HG03571 (cell line): ENCODE data around the gene CHRD.
A peak's percentile ranks its signal among the peaks of the same experiment; 100 is the strongest.
"Not testable (repeated sequence)": the region's sequence is repeated elsewhere in the genome, so short reads cannot be mapped to it uniquely, and the experiment has no call there.

Source experiments
- ATAC-seq: cut with Tn5 transposase; IDR thresholded peaks from one replicate; pipeline ENCODE4 v1.9.1; 2021; ENCODE audit not compliant: unreplicated experiment

The CHRD gene

GRCh38 chr3:184414418-184415202 lies 34.8 kb downstream of the CHRD start:
- no peak for ATAC-seq

DNA sequence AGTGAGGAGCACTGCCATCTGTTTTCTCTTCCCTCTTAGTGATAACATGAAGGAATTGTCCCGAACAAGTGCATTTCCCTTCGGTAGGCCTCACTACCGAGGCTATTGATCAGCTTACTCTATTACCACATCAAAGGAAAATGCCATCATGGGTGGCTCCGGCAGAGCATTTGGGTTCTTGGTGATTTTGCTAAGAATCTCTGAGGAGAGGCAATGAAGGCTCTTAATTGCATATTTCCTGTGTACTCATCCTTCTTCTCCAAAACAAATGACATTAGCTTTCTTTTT lies 35.3 kb downstream of the CHRD start:
- no peak for ATAC-seq

- ATAC-seq, result peak; percentile 69
These were observed 37.9 kb downstream of the CHRD start for GRCh38 chr3:184417619-184418327.

DNA sequence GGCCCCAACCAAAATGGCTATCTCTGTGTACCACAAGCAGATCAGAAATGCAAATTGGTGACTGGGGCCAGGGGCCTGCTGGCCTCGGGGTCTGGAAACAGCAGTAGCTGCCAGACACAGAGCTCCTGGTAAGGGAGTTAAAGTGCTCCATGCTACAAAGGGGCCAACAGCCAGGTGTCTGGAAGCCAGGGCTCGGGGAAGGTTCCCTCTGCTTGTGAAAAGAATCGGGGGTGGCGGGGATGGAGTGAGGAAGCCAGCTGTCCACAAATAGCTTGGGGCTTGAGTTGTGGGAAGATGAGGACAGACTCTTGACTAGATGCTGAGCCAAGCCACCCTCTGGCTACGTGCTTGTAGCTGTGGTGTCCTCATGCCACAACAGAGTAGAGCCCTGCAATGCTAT lies 39.3 kb downstream of the CHRD start:
- ATAC-seq, result no peak

GRCh38 chr3:184423561-184423960 lies 43.7 kb downstream of the CHRD start:
- no peak for ATAC-seq

DNA sequence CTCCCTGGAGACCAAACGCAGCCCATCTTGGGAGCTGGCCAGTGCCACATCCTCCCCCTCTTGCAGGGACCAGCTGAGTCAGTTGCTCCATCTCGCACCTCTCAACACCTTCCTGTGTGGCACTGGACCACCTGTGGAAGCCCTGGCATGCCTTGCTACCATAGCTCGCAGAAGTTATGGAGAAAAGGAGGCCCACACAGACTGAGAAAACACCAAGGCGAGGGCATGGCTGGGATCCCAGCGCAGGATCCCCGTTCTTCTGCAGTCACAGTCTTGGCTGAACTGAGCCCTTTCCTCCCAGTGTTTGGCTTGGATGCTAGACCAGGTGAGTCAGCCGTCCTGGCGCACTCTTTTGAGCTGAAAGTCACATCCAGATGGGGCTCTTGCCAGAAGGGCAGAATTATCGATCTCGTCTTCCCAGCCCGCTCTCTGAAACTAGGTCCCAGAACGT lies 46.9 kb downstream of the CHRD start:
- ATAC-seq, result no peak

GRCh38 chr3:184428561-184429175 lies 48.8 kb downstream of the CHRD start:
- ATAC-seq, result no peak

DNA sequence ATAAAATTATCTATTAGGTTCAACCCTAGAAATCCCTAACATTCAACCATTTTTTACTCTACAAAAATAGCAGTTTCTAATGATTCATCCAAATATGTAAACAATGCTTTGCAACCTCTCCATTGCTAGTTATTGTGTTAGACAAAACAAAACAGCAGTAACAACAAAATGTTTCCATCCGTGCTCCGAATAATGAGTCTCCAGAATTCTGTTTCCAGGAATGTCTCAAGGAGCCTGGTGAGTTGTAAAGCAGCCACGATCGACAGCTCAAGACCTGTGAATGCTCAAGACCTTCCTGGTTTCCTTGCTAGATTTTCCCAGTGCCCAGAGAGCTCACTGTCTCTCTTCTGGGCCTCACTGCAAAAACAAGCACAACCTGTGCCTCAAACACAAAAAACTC lies 49.9 kb downstream of the CHRD start:
- no peak for ATAC-seq

GRCh38 chr3:184430940-184431339 lies 51.1 kb downstream of the CHRD start:
- no peak for ATAC-seq

GRCh38 chr3:184433178-184433577 lies 53.3 kb downstream of the CHRD start:
- not testable (repeated sequence) for ATAC-seq

DNA sequence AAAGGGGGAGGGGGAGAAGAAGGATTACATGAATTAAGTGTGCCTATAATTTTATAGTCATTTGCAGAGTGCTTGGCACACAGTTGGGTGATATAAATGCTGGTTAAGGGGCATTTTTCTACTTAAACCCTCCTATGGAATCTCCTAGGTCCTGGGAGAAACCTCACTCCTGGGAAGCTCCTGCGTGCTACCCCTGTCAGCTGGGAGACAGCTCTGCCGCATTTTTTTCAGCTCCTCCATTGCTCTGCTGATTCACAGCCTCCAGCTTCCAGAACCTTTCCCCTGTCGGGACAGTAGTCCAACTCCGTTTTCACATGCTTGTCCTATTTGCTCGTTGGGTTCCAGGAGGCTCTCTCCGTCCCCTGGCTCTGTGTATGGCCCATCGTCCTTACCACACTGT lies 59.2 kb downstream of the CHRD start:
- no peak for ATAC-seq
